SH-SY5Y (cell line): ENCODE data around the gene NOX5.

Source experiments
- GATA2 ChIP-seq: IDR thresholded peaks from 2 replicates; pipeline ENCODE4 v1.6.1; 2011; ENCODE audit warnings: mild to moderate bottlenecking, low read depth, low read length
- GATA3 ChIP-seq: IDR thresholded peaks from 2 replicates; pipeline ENCODE4 v1.6.1; 2011; ENCODE audit warnings: low read depth, mild to moderate bottlenecking, low read length, moderate library complexity

- no peak for TF ChIP-seq GATA3
- no peak for TF ChIP-seq GATA2
Measured at GRCh38 chr15:69060041-69060481, 45.6 kb downstream of the NOX5 start.
